Measurements from ENCODE around the gene DNAH11. TPM values are rescaled to one million over a fixed set of nuclear protein-coding genes. Genes with fewer than 3 reads are reported as not detected.

Gene DNAH11
- polyA plus RNA-seq, 1 donor from 2014 or later, result 0.16 TPM

GRCh38 chr7:21891291-21891690 is 348.5 kb downstream of the DNAH11 start:
- H4K20me1 ChIP-seq (ENCODE audit: insufficient read depth), result no peaks in the 10 kb centered on the region
- H3K27ac ChIP-seq (ENCODE audit: low read length), result no peak overlapping the region
- TF ChIP-seq CTCF (IDR thresholded peaks at IDR 0.05; ENCODE audit: poor library complexity, severe bottlenecking), result no peak
- TF ChIP-seq MXI1 (conservative IDR thresholded peaks at IDR 0.05; ENCODE audit: poor library complexity, severe bottlenecking), result no peak
- TF ChIP-seq REST (IDR thresholded peaks at IDR 0.05; ENCODE audit: borderline replicate concordance), result no peak
- no peak for TF ChIP-seq EP300 (conservative IDR thresholded peaks at IDR 0.05; ENCODE audit: poor library complexity, severe bottlenecking)
- no peak for TF ChIP-seq EZH2 (IDR thresholded peaks at IDR 0.05; ENCODE audit: borderline replicate concordance, insufficient read depth, low read length, poor library complexity, severe bottlenecking)
- TF ChIP-seq TAF1 (IDR thresholded peaks at IDR 0.05; ENCODE audit: low read depth), result no peak
- TF ChIP-seq POLR2AphosphoS5 (IDR thresholded peaks at IDR 0.05), result no peak
- TF ChIP-seq RAD21 (conservative IDR thresholded peaks at IDR 0.05), result no peak
- TF ChIP-seq SMC3 (conservative IDR thresholded peaks at IDR 0.05; ENCODE audit: poor library complexity), result no peak
- H3K4me3 ChIP-seq (ENCODE audit: low read length), result no peak overlapping the region
- H2AFZ ChIP-seq (ENCODE audit: low read depth, low read length), result no peak overlapping the region
- no peaks in the 10 kb centered on the region for H3K79me2 ChIP-seq (replicated peaks; ENCODE audit: insufficient read depth, low read length)
- no peak overlapping the region for H3K4me2 ChIP-seq (ENCODE audit: low read length)
- H3K9ac ChIP-seq (ENCODE audit: low read length), result no peak overlapping the region
- no peaks in the 10 kb centered on the region for H3K27me3 ChIP-seq (ENCODE audit: insufficient read depth, low read depth, low read length)
- no peaks in the 10 kb centered on the region for H3F3A ChIP-seq (ENCODE audit: insufficient read depth, low read length, poor library complexity, severe bottlenecking)
- no peaks in the 10 kb centered on the region for H3K36me3 ChIP-seq (ENCODE audit: insufficient read depth, low read length)
- H3K9me3 ChIP-seq (ENCODE audit: low read length), result no peaks in the 10 kb centered on the region
- H3K9me2 ChIP-seq (ENCODE audit: insufficient read depth, low read length), result no peaks in the 10 kb centered on the region

DNA sequence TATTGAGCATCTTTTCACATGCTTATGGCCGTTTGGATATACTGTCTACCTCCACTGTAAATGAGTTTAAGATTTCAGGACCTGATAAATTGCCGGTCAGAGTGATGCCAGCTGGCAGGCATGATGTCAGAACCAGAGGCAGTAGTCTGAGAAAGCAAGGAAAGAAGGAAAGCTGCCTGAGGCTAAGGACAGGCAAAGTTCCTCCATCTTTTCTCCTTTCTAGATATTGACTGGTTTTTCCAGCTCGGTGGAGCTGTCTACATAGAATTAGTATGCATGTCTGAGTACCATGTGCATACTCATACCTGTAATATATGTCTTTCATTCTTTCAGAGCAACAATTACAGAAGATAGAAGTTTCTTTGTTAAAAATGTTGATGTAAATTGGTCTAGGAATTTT is 350.6 kb downstream of the DNAH11 start:
- TF ChIP-seq CTCF (IDR thresholded peaks at IDR 0.05; ENCODE audit: poor library complexity, severe bottlenecking) (no peak), TAF1 (IDR thresholded peaks at IDR 0.05; ENCODE audit: low read depth) (no peak)
- Histone ChIP-seq H3K4me3 (ENCODE audit: low read length) (no peak overlapping the region), H3K36me3 (ENCODE audit: insufficient read depth, low read length) (no peaks in the 10 kb centered on the region), H3K9ac (ENCODE audit: low read length) (no peak overlapping the region), H3K27ac (ENCODE audit: low read length) (no peak overlapping the region), H3K79me2 (replicated peaks; ENCODE audit: insufficient read depth, low read length) (no peaks in the 10 kb centered on the region), H3K9me2 (ENCODE audit: insufficient read depth, low read length) (no peaks in the 10 kb centered on the region), H3K9me3 (ENCODE audit: low read length) (no peaks in the 10 kb centered on the region), H4K20me1 (ENCODE audit: insufficient read depth) (no peaks in the 10 kb centered on the region), H3K27me3 (ENCODE audit: insufficient read depth, low read depth, low read length) (no peaks in the 10 kb centered on the region), H3F3A (ENCODE audit: insufficient read depth, low read length, poor library complexity, severe bottlenecking) (no peaks in the 10 kb centered on the region), H2AFZ (ENCODE audit: low read depth, low read length) (no peak overlapping the region), H3K4me2 (ENCODE audit: low read length) (no peak overlapping the region)

Measured in neural cell (in vitro differentiated cells).